VCaP (cell line): ENCODE data around the gene MST1.
"Not testable (repeated sequence)": the region's sequence is repeated elsewhere in the genome, so short reads cannot be mapped to it uniquely, and the experiment has no call there.

ENCODE experiments used
- H3K27ac ChIP-seq: fragments of 450-650 bp; 2 replicates; pipeline ENCODE4 v1.5.1; 2017
- TF ChIP-seq, protein P1 (sequence below): fragments of 450-650 bp; conservative IDR thresholded peaks from 2 replicates; pipeline ENCODE4 v1.5.1; 2017; ENCODE audit warnings: mild to moderate bottlenecking, moderate library complexity

The MST1 gene

DNA sequence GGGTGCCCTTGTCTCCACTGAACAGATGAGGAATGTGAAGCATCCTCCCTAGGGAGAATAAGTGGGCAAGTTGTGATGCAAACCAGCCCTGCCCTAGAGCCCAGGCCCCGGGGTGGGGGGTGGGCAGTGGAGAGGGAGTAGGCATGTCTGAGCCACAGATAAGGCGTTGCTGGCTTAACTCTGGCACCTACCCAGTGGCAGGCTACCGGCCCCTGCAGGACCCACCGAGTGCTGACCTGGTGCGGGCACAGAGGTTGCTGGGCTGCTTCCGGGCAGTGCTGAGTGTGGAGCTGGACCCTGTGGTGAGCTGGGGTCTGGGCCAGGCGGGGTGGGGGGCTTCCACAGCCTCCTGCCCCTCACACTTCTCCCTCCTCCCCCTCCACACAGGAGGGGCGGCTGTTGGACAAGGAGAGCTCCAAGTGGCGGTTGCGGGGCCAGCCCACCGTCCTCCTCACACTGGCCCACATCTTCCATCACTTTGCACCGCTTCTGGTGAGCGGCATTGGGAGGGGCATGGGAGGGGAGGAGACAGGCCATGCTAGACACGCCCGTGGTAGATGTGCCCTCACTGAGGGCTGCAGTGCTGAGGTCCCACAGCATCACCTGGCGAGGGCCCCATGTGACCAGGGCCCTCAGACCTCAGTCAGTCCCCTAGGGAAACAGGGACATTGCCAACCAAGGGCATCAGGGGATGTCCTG, 10.2 kb upstream of the MST1 start:
- H3K27ac ChIP-seq, result no peak overlapping the region

DNA sequence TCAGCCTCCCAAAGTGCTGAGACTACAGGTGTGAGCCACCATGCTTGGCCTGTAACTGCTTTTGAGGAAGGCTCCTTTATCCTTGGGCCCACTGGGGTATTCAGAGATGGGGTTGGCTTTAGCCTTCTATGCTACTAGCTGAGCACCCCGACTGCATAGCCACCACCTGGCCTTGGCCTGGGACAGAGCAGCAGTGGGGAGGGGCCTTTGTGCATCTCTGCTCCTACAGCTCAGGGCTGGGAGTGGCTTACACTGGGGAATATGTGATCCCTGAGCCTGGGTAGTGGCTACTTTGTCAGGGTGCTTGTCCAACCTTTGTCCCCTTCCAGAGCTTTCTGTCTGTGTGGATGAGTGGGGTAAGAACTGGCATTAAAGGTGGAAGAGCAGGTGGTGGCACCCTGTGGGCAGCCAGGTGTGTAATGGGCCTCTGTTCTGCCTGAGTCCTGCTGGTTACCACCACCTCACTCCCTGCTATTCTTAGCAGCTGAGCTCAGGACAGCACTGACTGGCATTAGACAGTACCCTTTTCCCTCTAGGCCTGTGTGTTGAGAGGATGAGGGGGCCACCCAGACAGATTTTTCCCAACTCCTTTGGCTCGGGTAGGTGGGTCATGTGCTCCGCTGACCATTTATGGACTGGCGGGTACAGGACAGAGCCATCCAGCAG, 6.2 kb upstream of the MST1 start:
- H3K27ac ChIP-seq, result not testable (repeated sequence)

More for the DNA sequence above, 10.2 kb upstream of the MST1 start:
- TF ChIP-seq, protein P1, sequence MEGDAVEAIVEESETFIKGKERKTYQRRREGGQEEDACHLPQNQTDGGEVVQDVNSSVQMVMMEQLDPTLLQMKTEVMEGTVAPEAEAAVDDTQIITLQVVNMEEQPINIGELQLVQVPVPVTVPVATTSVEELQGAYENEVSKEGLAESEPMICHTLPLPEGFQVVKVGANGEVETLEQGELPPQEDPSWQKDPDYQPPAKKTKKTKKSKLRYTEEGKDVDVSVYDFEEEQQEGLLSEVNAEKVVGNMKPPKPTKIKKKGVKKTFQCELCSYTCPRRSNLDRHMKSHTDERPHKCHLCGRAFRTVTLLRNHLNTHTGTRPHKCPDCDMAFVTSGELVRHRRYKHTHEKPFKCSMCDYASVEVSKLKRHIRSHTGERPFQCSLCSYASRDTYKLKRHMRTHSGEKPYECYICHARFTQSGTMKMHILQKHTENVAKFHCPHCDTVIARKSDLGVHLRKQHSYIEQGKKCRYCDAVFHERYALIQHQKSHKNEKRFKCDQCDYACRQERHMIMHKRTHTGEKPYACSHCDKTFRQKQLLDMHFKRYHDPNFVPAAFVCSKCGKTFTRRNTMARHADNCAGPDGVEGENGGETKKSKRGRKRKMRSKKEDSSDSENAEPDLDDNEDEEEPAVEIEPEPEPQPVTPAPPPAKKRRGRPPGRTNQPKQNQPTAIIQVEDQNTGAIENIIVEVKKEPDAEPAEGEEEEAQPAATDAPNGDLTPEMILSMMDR, result no peak

DNA sequence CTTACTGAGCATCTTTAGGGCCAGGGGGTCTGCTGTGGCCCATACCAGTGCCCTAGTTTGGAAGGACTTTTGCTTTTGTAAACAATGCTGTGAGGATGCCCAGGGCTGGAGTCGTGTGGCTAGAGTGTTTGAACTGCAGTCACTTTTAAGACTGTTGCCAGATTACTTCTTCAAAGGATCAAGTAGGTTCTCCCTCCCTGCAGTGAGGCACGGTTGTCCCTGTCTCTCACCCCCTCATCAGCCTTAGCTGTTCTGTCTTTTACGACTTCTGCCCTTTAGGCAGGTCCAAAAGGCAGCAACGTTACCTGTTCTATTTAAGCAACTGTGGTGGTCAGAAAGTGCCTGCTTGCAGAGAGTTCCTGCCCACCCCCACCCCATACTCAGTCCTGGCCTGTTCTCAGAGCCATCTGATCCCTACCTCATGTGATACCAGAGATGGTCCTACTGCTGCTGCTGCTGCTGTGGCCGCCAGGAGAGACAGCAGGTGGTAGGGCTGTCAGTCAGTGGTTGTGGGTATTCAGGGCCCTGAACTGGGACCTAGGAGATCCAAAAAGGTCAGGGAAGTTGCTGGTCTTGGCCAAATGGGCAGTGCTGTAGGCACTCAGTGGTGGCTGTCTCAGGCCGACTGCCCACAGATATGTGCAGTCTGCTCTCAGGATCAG, 5.3 kb upstream of the MST1 start:
- H3K27ac ChIP-seq, result not testable (repeated sequence)

DNA sequence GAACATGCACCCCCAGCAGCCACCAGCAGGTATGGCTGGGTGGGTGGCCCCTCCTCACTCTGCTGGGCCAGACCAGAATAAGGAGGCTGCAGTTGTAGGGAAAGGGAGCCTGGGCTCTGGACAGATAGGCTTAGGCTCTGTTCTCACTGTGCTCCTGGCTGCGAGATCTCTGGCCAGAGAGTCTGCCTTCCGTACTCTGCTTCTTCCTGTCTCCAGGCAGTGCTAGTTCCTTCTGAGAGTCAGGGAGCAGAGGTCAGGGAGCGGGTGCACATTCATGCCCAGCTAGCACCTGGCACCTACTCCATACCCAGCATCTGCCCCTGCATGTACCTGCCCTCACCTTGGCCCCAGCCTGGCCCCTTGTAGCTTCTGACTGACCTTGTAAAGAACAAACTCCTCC, 2.2 kb upstream of the MST1 start:
- H3K27ac ChIP-seq, result not testable (repeated sequence)

DNA sequence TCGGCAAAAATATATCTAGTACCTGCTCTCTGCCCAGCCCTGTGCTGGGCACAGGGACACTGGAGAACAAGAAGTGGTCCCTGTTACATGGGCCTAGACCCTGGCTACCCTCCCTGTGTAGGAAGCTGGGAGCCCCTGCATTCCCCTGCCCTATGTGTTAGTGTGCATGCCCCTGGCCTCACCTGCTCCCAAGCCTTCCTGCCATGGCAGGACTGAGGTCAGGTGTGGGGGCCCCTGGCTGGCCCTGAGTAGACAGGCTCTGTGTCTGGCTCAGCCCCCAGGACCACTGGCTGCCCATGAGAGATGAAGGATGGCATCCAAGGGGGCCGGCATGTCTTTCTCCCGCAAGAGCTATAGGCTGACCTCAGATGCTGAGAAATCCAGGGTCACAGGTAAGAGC, 1.6 kb upstream of the MST1 start:
- H3K27ac ChIP-seq, result not testable (repeated sequence)

DNA sequence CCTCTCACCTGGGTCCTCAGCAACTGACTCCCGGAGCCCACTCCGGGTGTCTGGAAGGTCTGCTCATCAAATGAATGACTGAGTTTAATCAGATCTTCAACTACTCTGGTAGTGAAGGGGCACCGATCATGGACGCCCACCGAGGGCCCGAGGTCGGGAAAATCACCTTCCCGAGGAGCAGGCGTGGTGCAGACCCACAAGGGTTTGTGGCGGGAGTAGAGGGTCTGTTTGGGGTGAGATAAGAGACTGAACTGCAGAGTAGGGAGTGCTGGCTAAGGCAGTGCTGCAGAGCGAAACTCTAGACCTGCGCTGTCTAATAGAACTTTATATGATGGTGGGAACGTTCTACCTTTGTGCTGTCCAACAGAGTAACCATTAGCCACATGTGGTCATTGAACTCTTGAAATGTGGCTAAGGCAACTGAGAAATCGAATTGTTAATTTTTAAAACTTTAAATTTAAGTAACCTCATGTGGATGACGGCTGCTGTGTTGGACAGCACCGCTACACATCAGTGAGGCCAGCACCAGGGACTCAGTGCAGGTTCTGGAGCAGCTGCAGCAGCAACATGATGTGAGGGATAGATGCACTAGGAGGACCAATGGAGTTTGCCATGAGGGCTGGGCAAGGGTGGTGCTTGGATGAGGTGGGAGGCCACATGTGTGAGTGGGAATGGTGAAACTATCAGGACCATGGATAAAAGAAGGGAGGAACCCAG, 792 bp upstream of the MST1 start:
- peak overlapping the region; percentile 78 for H3K27ac ChIP-seq

DNA sequence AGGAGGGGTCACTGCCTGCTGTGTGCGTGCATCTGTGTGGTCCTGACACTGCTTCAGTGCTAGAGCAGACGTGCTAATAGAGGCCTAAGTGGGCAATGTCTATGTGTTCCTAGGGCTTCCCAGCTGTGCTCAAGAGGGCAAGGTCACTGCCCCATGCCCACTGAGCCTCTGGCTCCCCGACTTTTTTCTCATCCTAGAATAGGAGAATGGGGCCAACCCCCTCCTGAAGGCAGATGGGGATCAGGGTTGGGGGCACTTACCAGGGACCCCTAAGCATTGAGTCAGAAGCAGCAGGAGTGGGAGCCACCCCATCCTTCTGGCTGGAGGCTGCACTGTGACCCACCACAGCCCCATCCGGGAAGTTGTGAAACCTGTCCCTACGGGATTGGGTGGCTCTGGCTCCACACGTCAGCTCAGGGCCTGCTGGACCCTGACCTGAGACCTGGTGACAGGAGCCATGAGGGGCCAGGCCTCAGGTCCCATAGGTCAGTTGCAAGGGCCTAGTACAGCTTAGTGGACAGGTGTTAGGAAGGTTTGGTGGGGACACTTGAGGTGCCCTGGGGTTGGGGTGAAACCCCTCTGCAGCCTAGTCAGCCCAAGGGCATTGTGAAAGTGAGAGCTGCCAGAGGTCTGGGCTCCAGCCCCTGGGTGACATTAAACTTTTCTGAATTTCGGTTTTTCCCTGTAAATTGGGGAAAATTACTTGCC, 782 bp downstream of the MST1 start:
- peak overlapping the region; percentile 78 for H3K27ac ChIP-seq

DNA sequence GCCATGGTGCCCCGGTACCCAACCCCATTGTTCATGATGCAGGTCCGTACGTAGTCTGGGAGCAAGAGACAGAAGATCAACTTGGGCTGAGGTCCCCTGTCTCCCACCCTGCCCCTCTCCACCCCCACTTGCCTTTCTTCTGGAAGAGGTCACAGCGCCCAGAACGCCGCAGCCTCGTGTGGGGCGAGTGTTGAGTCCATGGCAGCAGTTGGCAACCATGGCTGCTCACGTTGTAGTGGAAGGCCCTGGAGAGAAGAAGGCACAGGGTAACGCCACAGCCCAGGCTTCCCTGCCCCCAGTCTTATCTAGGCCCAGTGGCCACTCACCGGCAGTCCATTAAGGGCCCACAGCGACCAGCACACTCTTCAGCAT, 1.9 kb downstream of the MST1 start:
- H3K27ac ChIP-seq, result not testable (repeated sequence)

DNA sequence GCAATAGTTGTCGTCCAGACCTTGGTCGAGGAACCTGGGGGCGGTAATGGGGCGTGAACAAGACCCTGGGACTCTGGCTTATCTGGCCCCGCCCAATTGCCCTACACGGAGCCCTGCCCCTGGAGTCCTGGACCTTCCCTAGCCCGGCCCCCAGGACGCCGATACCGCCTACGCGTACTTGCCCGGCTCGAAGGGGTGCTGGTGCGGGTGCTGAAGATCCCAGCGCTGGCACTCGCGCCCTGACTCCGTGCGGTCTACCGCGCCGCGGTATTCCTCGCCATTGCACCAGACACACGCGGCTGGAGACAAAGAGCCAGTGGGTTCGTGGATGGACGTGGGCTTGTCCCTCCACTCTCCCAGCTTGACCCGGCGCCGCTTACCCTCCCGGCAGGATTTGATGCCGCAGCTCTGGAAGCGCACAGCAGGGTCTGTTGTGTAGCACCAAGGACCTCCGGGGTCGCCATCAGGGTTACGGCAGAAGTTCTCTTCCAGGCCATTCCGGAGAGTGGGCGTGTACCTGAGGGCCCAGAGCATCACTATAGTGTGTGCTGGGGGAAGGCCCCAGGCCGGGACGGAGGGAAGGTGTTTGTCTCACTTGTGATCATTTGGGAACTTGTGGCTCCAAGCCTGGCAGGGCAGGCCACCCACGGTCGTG, 2.4 kb downstream of the MST1 start:
- H3K27ac ChIP-seq, result not testable (repeated sequence)

DNA sequence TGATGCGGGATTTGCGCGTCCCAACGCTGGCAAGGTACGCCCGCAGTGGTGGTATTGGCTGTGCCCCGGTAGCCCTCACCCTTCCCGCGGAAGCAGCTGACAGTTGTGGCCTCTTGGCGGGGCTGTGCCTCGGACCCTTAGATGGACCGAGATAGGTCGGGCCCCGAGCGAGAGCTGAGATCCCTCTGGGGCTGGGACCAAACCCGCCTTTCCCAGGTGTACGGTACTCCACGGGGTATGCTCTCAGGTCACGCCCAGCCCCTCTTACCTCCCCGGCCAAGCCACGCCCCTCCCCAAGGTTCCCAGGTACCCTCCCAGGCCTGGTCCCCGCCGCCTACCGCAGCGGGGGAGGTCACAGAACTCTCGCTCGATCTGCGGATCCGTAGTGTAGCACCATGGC, 2.9 kb downstream of the MST1 start:
- not testable (repeated sequence) for H3K27ac ChIP-seq

DNA sequence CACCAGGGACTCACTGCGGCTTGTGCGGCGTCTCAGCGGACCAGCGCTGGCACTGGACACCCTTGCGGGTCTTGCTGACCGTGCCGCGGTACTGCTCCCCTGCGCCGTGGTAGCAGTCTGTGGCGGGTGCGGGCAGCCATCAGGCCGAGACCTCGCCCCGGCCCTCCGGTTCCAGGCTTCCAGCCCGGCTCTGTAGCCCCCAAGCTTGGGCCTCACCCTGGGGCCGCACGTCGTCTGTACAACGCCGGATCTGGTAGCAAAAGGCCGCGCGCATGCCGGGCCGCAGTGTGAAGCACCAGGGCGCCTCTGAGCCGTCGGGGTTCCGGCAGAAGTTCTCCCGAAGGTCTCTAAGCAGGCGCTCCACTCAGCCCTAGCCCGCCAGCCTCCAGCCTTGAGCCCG, 3.4 kb downstream of the MST1 start:
- not testable (repeated sequence) for H3K27ac ChIP-seq

DNA sequence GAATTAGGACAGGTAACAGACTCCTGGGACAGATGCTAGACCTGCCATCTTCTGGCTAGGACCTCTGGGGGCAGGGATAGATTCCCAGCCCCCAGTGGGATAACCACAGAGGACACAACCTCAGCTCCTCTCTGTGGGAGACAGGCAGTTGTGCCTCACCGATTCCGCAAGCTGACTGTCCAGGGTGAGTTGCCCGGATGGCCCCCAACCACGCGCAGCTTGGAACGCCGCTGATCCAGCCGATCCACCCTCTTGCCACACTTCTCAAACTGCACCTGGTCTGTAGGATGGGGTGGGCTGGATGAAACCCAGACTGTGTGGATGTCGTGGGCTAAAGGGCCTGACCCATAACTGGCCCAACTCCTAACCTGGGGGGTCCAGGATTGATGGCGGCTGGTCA, 4.2 kb downstream of the MST1 start:
- H3K27ac ChIP-seq, result not testable (repeated sequence)

DNA sequence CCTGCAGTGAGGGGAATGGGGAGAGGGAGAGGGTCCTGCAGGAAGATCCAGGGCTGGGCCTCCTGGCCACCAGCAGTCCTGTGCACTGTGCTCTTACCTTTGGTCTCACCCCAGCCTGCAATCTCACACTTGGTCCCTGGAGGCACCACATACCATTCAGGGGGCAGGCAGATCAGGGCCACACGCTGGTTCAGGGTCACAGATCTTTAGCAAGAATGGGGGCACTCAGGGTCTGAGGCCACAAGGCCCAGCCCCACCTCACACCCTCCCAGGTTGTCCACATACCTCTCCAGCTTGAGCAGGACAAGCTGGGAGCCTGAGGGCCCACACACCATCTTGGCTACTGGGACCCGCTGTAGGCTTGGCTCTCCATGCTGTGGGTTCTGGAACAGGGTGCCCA, 4.8 kb downstream of the MST1 start:
- H3K27ac ChIP-seq, result not testable (repeated sequence)

DNA sequence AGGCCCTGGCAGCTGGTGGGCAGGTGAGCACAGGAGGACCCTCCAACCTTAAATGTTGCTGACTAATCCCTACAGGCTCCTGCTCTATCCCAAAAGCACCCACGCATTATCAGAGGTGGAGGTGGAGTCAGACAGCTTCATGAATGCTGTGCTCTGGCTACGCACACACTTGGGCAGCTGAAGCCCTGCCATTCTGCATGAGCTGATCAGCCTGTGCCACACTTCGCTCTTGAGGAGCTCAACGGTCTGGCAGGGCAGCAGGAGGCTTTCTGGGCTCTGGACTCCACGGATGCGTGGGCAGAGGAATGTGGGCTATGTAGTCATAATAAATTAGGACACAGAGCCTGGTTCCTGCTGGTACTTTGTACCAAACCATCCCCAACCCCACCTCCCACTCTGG, 6.1 kb downstream of the MST1 start:
- no peak overlapping the region for H3K27ac ChIP-seq

More for the DNA sequence above, 6.1 kb downstream of the MST1 start:
- TF ChIP-seq, protein P1, result no peak
